ENCODE results near the gene MVK.

The MVK gene
- total RNA-seq, result 8.1 to 68.5 (median 27.3) reads per million in 18 experiments

DNA sequence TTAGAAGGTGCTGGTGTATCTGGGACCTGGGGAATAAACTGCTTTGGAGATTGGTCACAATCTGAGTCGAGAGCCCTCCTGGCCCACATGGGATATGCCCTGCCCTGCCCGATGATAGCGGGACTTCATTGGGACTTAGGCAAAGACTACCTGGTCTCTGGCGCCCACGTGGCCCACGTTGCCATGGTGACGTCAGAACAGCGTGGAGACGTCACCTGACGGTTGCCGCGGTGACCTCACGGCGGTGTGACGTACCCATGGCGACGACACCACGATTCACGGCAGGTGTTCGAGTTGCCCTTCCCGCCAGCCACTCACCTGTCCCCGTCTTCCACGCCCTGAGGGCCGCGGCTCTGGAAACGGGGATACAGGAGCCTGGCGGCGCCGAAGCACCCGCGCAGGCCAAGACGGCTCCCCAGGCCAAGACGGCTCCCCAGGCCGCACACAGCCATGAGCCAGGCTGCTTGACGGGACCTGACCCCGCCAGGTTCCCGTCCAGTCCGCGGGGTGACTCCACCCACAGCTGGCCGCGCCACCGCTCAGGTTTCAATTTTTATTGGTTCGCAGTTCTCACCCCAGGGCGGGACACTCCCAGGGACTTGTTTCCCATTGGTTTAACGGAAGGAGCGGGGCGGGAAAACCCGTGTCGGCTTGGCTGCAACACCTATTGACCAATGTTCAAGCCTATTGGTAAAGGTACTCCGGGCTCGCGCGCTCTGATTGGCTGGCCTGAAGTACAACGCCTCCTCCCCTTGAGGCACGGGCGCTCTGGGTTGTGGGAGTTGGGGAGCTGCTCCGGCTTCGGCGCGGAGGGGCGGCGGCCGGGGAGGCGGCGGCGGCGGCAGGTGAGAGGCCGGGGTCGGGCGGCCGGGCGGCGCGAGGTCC, at the start of gene MVK, which contains the start of gene MMAB:
MVK (plus strand) TSS at position 766 of the 885 bp plus-strand sequence. CDS start 1,029 bp downstream, outside the sequence.
MMAB (minus strand) TSS at position 476 of the 885 bp plus-strand sequence; CDS start at position 452, 24 bp downstream.
- DNase-seq, result peak; percentile 100

DNA sequence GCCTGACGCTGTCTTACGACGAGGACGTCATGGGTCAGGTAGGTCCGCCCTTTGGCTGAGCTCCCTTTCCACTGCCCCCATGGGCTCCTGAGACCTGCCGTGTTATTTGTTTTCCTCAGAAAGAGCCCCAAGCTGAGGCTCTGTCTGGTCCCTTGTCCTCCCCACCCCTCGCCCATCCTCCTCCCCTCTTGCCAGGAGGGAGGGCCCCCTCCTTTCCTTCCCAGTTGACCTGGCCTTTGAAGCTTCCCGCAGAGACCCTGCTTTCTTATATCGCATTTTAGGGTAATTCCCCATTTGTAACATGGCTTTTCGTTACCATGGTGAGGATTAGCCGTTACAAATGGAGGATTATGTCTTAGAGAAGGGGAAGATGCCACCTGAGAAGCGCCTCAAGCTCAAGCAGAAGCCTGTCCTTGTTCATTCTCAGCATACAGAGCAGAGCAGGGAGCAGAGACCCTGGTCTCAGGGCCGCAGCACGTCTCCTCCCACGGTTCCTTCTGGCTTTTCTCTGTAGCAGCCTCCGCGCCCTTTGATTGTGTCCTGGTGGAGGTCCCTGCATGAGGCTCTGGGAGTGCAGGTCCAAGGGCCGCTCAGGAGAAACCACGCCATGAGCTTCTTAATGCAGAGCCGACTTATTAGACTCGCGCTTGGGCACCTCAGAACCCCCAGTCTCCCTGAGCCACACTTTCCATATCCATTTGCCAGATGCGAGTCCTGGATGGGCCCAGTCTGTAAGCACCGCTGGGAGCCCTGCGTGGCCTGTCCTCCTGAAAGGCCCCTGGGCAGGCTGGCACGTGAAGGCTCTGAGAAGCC, 48.9 kb upstream of the MVK start:
- no peak for DNase-seq

DNA sequence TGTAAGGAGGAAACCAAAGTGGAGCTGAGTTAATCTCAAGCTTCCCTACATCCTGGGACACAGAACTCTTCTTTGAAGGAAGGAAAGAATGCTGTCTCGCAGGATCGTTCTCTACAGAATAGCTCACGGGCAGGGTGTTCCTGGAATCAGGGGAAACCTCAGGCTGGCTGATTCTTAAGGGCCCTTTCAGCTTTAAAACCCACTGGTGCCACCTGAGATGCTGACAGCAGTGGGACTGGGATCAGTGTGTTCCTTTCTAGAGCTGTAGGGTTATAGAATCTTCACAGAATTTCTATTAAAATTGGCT, 48.4 kb upstream of the MVK start:
- no peak for DNase-seq

DNA sequence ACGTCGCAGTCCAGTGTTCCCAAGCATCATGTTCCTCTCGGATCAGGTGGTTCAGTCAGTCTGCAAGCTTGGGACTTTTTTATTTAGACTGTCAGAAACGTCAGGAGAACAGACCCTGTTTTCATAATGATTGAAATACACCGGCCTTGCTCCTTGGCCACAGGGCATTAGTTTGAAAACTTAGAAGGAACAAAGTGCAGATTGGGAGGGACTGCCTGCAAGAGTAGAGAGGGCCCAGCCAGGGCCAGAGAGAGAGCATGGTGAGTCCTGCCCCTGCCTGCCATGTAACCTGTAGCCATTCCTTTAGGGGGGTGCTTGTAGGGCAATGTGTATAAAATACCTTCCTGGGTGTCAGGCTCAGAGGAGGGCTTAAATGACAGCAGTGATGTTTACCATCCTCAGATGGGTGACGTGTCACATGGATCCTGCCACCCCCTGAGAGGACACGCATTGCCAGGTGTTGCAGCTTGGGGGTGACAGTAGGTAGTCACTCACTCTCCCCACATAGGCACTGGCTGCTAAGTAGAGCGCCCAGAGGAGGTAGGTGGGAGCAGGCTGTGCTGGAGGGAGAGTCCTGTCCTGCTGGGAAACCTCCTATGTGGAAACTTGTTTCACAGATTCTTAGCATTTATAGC, 46.0 kb upstream of the MVK start:
- DNase-seq, result no peak

DNA sequence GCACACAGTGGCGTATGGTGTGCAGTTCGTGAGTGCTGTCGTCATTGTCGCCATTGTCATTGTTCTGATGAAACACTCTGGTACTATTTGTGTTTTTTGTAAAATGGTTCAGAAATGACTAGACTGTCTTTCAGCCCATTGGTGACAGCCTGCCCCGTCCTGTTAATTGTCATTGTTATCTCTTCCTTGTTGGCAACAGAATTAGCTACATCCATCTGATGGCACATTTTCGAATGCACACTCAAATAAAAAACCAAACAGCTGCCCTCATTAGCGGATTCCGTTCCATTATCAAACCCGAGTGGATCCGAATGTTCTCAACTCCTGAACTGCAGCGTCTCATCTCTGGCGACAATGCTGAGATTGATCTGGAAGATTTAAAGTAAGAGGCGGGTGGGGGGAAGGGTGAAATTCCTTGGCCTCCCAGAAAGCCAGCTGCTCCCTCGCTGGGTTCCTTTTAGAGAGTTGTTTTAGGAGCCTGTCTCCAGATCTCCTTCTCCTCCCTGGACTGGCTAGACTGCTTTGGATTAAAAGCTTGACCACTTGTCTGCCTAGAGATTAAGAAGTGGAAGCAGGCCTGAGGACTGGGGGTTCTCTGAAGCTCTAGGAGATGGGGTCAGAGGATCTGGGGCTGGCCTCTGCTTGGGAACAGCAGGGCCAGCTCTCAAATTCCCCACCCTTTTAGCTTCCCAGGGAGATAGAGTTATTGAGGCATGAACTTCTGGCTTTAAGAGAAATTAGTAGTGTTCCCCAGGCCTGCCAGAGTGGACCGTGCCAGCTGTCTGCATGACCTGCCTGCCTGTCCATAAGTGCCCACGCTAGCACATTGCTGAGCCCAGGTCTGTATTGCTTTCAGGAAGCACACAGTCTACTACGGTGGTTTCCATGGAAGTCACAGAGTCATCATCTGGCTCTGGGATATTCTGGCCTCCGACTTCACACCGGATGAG, 43.6 kb upstream of the MVK start:
- DNase-seq, result no peak

DNA sequence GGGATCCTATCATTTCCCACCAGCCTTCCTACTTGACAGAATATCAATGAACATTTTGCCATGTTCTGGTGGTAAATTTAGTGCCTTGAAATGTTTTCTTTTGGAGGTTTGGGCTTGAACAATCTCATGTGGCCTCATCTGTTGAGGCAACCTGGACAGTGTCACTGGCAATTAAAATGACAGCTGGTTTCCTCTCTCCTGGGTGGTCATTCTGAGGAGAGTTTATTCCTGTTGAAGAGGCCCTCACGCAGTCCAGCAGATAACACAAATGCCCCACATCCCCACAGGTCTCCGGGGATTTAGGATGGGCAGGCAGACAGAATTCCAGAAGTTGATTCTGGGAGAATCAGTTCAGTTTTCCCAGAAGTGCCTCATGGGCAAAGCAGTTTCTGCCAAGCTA, 42.2 kb upstream of the MVK start:
- DNase-seq, result no peak

DNA sequence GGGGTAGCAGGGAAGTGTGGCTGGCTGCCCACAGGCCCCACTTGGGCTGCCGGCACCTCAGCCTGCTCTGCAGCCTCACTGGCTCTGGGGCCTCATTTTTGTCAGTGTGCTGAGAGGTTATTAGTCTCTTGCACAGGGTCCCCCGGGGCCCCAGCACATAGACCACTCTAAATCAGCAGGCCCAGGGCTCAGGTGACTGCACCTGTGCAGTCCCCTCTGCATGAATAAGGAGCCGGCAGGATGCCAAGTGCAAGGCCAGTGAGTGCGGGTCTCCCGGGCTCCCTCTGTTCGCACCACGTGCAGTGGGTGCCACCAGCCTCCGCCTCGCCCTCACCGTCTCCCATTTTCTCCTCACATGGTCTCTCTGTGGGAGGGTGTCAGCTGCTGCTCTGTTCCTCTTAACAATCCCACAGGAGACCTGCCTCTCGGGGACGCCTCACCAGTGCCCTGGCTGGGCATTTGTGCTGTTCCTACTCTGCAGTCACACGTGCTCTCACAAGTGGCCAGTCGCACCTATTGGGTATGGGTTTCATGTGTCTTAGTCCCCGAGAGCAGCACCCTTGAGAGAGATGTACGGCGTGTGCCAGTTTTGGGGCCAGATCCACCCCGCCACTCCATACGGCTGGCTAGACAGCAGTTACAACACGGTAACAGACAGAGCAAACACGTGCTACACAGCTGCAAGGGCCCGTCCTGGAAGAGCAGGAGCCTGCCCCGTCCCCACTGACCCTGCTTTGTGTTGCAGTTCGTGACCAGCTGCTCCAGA, 40.7 kb upstream of the MVK start:
- peak in 1 of 2 donors; percentile 2 for DNase-seq

DNA sequence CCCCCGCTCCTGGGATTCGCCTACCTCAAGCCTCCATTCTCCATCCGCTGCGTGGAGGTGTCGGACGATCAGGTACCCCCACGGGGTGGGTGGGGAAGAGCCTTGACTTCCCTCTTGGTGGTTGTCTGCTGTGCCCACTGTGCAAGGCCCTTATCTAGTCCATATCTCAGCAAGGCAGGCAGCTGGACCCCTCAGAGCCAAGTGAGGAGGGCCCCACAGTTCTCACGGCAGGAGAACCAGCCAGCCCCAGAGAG, 40.2 kb upstream of the MVK start:
- no peak for DNase-seq

DNA sequence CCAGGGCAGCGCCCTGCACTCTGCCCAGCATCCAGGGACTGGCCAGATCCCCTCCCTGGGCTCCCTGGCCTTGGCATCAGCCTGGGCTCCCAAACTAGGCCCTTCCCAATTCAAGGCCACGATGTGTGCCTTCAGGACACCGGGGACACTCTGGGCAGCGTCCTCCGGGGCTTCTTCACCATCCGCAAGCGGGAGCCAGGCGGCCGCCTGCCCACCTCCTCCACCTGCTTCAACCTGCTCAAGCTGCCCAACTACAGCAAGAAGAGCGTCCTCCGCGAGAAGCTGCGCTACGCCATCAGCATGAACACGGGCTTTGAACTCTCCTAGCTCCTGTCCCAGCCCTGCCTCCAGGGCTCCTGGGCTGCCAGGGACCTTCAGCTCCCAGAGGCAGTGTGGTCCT, 39.1 kb upstream of the MVK start:
- no peak for DNase-seq

DNA sequence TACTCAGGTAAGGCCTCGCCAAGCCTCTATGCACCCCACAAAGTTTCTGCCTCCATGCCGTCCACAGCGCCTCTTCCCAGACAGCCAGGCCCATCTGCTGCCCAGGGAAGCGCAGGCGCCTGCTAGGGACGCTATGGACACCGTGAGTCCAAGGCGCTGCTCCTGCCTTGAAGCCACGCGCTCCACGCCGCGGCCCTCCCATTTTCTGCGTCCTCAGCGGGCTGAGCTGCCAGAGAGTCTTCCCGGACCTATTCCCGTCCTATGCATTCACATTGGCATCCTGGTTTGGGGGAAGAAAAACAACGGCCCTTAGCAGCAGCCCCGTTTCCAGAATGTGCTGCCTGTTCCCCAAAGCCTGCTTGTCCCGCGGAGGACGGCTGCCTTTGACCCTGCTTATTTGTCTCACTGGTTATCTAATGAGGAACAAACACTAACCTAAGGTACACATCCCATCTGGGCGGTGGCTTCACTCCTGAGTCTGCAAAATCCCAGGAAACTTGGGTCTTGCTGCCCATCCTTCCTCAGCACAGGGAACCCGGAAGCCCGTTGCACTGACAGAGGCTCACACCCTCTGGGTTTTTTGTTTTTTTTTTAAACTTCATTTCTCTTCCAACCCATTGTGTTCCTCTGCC, 38.2 kb upstream of the MVK start:
- DNase-seq, result no peak

DNA sequence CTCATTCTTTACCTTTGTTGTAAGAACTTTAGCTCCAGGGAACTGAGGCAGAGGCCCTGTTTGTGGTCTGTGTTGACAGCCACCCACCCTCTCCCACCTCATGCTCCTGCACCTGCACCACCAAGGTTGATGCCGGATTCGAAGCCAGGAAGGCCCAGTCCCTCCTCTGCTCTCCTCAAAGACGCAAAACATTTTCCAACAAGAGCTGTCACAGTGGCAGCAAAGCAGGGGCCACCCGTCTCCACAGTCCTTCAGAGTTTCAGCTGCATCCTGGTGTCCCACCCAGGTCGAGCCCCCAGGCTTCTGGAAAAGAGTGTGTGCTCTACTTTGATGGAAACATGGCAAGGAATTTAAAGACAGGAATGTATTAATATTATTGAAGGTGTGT, 37.7 kb upstream of the MVK start:
- no peak for DNase-seq

DNA sequence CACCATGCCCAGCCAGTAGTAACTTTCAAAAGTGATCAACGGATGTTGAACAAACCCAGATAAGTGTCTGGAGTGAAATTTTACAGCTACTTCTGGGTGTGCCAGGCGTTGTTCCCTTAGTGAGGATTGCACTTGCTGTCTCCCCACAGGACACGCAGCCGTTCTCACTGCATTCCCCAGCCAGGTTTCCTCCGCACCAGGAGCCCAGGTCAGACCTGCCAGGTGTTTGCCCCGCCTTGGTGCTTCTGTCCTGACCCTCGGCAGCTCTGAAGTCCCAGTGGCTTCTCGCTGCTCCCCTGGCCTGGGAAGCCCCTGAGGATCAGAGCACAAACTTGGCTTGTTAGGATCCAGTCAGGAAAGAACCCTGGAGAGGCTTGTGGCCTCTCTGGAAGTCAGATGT, 36.5 kb upstream of the MVK start:
- DNase-seq, result no peak

DNA sequence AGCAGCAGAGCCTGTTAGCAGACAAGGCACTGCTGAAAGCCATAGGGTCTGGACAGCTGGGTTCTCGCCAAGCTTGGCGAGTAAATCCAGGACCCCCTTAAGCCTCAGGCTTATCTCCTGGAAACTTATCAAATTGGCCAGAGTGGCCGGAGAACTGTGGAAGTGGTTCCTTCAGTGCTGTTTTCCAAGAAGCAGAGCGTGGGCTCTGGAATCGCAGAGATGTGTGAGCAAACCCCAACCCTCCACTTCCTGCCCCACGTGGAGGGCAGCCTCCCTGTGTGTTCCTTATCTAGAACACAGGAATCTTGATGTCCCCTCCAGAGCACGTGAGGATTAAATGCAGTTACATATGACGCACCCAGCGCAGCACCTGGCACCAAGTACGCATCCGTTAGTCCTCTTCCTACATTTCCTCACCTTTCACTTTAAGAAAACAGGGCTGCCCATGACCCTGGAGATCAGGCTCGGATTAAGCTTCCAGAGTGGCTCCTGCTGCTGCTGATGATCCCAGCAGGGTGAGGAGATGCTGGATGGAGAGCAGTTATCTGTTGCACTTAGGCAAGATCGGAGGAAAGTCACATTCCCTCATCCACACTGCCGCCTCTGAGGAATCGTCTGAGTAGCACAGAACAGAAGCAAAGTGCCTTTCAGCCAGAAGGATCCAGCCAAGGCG, 35.3 kb upstream of the MVK start:
- DNase-seq, result no peak

DNA sequence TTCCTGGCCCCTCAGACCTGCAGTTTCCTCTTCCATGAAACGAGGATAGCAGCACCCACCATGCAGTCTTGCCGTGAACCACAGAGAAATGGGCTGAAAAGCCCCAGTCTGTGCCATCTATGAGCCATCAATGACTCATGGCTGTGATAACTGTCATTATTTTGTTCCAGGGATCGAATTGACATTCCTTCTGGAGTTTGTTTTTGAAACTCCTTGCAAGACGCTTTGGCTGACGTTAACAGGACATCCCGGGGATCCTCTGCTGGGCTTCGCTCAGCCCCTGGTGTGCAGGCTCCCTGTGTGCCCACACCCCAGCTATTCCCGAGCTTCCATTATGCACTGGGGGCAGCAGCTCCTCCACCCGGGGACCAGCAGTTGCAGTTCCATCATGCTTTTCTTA, 34.1 kb upstream of the MVK start:
- no peak for DNase-seq

DNA sequence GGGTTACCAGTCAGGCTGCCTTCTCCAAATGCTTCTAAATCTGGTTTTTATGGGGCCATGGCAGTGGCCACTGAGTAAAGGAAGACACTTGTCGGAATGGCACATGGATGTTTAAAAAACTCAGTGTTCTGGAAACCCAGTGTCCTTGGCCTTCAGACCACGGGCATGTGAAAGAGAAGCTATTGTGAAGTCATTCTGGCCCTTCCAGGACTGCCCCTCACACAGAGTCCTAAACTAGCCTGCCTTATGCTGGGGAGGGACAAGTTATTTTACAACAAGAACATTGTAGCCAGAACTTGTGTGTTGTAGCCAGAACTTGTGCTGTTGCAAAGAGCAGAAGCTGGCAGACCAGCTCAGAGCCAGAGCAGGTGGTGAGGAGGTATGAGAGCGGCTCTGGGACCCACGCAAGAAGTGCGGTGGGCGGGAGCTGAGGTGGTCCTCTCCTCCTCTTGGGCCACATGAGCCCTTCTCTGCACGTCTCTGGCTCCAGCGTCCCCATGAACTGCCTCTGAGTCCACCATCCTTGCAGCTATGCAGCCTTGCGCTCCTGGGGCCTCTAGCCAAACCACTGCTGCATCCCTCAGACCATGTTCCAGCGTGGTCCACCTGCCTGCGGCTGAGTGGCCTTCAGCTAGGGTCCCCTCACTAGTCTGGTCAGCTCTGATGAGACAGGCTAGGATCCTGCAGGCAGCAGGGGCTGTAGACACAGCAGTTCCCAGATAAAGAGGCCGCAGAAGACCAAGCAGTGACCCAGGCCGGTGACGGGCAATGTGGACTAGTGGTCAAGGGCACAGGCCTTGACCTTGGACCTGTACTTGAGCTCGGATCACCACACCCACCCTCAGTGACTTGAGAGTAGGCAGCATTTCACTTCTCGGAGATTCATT, 32.8 kb upstream of the MVK start:
- DNase-seq, result no peak

DNA sequence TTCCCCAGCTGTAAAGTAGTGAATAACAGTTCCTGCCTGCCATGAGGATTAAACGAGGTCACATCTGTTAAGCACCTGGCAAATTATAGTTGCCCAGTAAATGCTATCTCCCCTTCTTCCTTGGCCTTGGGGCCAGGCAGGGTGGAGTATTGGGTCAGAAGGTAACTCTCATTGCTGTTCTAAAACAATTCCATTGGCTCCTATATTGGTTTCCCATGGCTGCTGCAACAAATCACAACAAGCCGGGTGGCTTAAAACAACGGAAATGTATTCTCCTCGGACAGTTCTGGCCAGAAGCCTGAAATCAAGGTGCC, 32.2 kb upstream of the MVK start:
- DNase-seq, result no peak

DNA sequence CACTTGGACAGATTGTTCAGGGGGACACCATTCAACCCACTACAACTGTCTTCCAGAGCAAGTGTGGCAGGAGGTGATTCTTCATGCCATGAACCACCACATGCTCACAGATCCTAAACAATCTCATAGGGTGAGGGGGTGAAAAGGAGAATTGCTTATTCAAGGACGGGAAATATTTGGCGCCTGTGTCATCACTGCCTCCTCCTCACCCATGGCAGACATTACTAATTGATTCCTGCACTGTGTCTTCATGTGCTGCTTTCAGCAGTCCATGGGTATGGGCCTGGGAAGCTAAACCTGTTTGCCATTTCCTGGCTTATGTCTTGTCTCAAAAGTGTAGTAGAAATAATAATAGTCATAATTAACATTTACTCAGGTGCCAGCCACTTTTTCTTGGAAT, 31.6 kb upstream of the MVK start:
- DNase-seq, result no peak

DNA sequence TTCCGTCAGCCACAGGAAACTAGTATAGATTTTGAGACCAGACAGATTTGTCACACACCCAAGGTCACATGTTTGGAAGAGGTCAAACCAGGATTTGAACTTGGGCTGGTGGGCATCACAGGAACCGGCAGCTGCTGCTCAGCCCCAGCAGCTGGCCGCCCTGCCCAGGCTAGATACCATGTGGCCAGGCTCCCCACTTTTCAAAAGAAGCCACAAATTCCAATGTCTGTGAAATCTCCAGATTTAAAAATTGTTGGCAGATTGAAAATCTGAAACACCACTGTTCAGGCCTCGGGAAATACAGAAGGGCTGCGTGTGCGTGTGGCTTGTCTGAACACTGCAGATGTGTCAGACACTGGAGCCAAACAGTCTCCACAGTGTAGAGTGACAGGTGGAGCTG, 30.7 kb upstream of the MVK start:
- DNase-seq, result no peak

DNA sequence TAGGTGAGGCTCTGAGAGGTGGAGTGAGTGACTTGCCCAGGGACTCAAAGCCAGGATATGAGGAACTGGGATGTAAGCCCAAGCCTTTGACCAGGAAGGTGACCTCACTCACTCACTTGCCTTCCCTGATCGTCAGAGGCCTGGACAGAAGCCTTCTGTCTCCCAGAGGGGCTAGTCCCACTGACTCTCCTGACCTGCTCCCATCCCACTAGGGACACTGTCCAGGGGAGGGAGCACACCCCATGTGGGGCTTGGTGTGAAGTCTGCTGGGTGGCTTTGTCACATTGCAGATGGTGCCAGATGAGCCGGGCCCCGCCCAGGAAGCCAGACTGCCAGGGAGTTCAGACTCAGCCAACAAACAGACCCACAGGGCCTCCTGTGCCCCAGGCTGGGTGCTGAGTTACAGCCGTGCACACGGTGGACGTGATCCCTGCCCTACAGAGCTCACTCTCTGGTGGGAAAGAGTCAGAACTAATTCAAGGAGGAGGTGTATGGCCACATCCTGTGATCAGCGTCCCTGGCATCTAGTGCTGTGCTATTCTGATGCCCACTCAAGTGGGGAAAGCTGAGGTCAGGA, 28.6 kb upstream of the MVK start:
- DNase-seq, result no peak
